Neutrophil (primary cell): ENCODE data around the gene DCTN3.

Experiments used
- H3K27ac ChIP-seq: fragments of 200-600 bp; sonication (generic); 2 replicates; pipeline ENCODE4 v1.5.1; 2016; ENCODE audit warnings: mild to moderate bottlenecking, moderate library complexity
- H3K27me3 ChIP-seq: fragments of 200-600 bp; sonication (generic); 2 replicates; pipeline ENCODE4 v1.6.0; 2016; ENCODE audit warnings: mild to moderate bottlenecking
- H3K36me3 ChIP-seq: fragments of 200-600 bp; sonication (generic); 2 replicates; pipeline ENCODE4 v1.5.1; 2017
- H3K4me1 ChIP-seq, 2 experiments: fragments of 200-600 bp in 1 of 2; sonication (generic) in 1 of 2; 1 replicate in 1 of 2; 2 replicates in 1 of 2; pipeline versions ENCODE4 v1.5.1 to v1.6.1; 2013 to 2016; ENCODE audit warnings: low read depth in 1 of 2, low read length in 1 of 2, mild to moderate bottlenecking in 1 of 2, moderate library complexity in 1 of 2; ENCODE audit not compliant: control insufficient read depth in 1 of 2, insufficient read depth in 1 of 2
- H3K4me3 ChIP-seq, 2 experiments: fragments of 200-600 bp in 1 of 2; sonication (generic) in 1 of 2; 1 replicate in 1 of 2; 2 replicates in 1 of 2; pipeline ENCODE4 v1.5.1; 2013 to 2016; ENCODE audit warnings: low read depth in 1 of 2, low read length in 1 of 2, mild to moderate bottlenecking in 1 of 2, moderate library complexity in 1 of 2
- H3K9me3 ChIP-seq: fragments of 200-600 bp; sonication (generic); 2 replicates; pipeline ENCODE4 v1.5.1; 2016
- CTCF ChIP-seq: fragments of 200-600 bp; sonication (generic); IDR thresholded peaks from 2 replicates; pipeline ENCODE4 v1.5.1; 2016; ENCODE audit warnings: antibody characterized with exemption

The DCTN3 gene

GRCh38 chr9:34601937-34602573 is 18.2 kb downstream of the DCTN3 start:
- H3K27ac ChIP-seq: no peak overlapping the region
- TF ChIP-seq CTCF: no peak
- H3K36me3 ChIP-seq: no peaks in the 10 kb centered on the region
- peaks cover 63% of the 10 kb centered on the region for H3K27me3 ChIP-seq
- H3K4me1 ChIP-seq: no peaks in the 10 kb centered on the region
- no peak overlapping the region for H3K4me3 ChIP-seq
- no peaks in the 10 kb centered on the region for H3K9me3 ChIP-seq

GRCh38 chr9:34600908-34601307 is 19.4 kb downstream of the DCTN3 start:
- TF ChIP-seq CTCF: no peak
- H3K36me3 ChIP-seq: no peaks in the 10 kb centered on the region
- no peak overlapping the region for H3K4me3 ChIP-seq
- H3K9me3 ChIP-seq: no peaks in the 10 kb centered on the region
- H3K27me3 ChIP-seq: peaks cover 64% of the 10 kb centered on the region
- H3K27ac ChIP-seq: no peak overlapping the region
- H3K4me1 ChIP-seq: no peaks in the 10 kb centered on the region

- H3K4me3 ChIP-seq: no peak overlapping the region
- no peak overlapping the region for H3K27ac ChIP-seq
- peaks cover 61% of the 10 kb centered on the region for H3K27me3 ChIP-seq
- no peak for TF ChIP-seq CTCF
- H3K9me3 ChIP-seq: no peaks in the 10 kb centered on the region
- no peaks in the 10 kb centered on the region for H3K4me1 ChIP-seq
- H3K36me3 ChIP-seq: no peaks in the 10 kb centered on the region
Measured at GRCh38 chr9:34599546-34599945, 20.7 kb downstream of the DCTN3 start.

- Histone ChIP-seq H3K9me3 (no peaks in the 10 kb centered on the region), H3K27me3 (peaks cover 87% of the 10 kb centered on the region), H3K4me1 (peaks cover 19 to 22% of the 10 kb centered on the region in 2 experiments), H3K4me3 (no peak overlapping the region), H3K36me3 (no peaks in the 10 kb centered on the region), H3K27ac (no peak overlapping the region)
- TF ChIP-seq CTCF: no peak
Measured at GRCh38 chr9:34594177-34594576, 26.1 kb downstream of the DCTN3 start.

GRCh38 chr9:34592895-34593601 is 27.2 kb downstream of the DCTN3 start:
- H3K9me3 ChIP-seq: no peaks in the 10 kb centered on the region
- no peak for TF ChIP-seq CTCF
- H3K4me1 ChIP-seq: peaks cover 19 to 22% of the 10 kb centered on the region in 2 experiments
- peaks cover 96% of the 10 kb centered on the region for H3K27me3 ChIP-seq
- H3K4me3 ChIP-seq: no peak overlapping the region
- H3K36me3 ChIP-seq: no peaks in the 10 kb centered on the region
- no peak overlapping the region for H3K27ac ChIP-seq
